ENCODE data around the gene HCN4.

Gene HCN4

GRCh38 chr15:73344056-73344455, 24.7 kb downstream of the HCN4 start:
- DNase-seq (ENCODE audit: low spot score), result no peak

DNA sequence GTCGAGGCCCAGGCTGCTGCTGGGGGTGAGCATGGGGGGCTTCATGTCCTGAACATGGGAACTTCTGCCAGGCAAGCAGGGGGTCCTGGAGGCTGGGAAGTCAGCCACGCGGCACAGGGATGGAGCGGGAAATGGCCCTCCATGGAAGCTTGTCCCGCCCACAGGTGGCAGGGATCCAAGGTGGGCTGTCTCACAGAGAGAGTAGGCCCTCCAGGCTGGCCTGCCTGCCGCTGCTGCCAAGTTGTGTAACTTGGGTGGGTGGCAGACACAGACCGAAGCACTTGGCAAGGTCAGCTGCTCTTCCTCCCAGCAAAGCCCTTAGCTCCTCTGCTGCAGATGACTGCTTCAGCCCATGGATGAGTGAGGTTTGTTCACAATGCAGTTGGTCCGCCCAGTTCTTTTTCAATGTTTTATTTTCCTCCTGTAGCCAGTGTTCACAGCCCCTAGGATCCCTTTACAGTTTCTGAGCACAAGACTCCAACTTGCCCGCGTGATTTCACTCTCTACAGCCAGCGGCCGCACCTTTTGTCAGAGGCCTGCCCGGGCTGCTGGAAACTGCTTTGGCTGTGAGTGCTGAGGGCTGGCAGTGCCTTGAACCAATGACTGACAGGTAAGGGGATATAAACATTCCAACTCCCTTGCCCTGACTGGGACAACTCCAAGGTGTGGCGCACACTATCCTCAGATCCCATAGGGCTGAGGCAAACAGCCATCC, 26.7 kb downstream of the HCN4 start:
- DNase-seq (ENCODE audit: low spot score), result no peak

DNA sequence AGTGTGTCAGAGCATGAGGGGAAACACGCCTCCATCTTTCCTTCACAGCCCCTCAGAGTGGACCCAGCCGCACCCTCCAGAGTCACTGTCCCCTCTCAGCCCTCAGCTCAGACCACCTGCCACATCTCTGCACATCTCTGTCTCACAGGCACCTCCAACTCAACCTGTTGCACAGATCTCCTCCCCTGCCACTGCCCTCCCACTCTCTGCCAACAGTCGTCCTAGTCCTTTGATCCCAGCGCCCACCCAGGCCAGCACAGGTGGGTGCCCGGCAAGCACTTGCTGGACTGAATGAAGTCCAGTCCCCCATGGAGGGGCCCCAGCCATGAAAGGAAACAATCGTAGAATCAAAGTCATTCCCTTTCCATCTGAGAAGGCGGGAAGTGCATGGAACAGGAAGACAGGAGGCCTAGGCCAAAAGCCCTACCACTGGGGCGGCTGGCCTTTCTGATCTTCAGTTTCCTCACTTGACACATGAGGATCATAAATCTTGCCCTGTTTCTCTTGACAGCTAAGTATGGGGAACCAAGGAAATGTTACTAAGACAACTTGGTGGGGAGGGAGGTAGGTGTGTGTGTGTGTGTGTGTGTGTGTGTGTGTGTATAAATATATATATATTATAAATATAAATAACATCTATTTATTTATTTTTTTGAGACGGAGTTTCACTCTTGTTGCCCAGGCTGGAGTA, 28.1 kb downstream of the HCN4 start:
- DNase-seq (ENCODE audit: low spot score), result no peak

DNA sequence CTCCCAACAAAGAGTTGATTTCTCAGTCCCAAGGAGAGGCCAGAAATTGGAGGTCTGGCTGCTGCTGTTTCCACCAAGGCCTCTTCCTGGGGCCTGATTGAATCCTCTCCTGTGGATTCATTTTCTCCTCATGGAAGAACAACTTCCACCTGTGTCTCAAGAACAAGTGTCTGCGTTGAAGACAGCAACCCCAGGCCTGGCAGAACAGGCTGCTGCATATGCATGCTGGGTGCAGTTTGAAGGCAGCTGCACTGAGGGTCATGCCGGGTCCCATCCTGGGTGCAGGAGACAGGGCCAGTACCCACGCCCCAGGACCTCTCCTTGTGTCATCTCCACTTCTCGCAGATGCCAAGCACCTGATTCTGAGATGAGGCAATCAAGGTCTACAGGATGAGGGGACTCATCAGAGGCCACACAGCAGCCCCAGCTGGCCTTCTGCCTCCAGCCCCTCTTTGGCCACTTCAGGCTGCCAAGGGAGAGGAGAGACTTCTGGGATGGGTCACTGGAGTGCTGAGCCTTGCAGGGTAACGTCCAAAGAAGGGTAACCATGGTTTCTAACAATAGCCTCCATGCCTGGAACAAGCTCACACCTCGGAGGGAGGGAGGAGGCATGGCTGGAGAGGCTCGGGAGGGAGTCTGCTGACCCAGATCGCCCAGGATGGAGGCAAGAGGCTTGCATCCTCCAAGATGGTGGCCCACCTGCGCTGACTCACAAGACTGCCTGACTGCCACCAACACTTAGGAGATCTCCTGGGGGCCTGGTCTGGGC, 30.0 kb downstream of the HCN4 start:
- DNase-seq (ENCODE audit: low spot score), result no peak

GRCh38 chr15:73338058-73338457, 30.7 kb downstream of the HCN4 start:
- no peak for DNase-seq (ENCODE audit: low spot score)

GRCh38 chr15:73337187-73337586, 31.6 kb downstream of the HCN4 start:
- no peak for DNase-seq (ENCODE audit: low spot score)

DNA sequence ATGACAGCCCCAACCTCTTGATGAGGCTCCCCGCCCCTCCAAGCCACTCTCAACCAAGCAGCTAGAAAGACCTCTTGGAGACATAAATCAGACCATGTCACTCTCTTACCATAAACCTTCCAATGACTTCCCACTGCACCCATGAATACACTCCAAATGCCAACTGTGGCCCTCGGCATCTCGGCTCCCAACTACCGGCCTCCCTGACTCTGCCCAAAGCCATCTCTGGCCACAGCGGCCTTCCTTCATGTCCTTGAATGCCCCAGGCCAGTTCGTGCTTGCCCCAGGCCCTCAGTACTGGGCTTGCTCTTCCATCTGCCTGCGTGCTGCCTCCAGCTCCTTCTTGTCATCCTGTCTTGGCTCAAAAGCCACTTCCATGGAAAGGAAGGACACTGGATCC, 32.0 kb downstream of the HCN4 start:
- no peak for DNase-seq (ENCODE audit: low spot score)

- no peak for DNase-seq (ENCODE audit: low spot score)
These were observed 33.3 kb downstream of the HCN4 start for GRCh38 chr15:73335471-73335870.

DNA sequence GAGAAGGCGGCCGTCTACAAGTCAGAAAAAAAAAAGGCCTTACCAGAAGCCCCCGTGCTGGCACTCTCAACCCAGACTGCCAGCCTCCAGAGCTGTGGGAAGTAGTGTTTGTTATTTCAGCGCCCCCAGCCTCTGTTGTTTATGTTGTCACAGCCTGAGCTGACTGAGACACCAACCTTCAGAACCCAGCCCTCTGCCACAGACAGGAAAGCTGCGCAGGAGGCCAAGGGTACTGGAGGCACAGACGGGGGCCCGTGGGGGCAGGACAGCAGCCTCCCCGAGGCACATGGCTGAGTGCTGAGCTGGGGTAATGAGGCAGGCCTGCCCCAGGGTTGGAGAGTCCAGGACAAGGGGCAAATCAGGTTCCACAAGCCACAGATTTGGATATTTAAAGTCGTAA, 33.7 kb downstream of the HCN4 start:
- no peak for DNase-seq (ENCODE audit: low spot score)

GRCh38 chr15:73334086-73334485, 34.7 kb downstream of the HCN4 start:
- DNase-seq (ENCODE audit: low spot score), result no peak

GRCh38 chr15:73333001-73333400, 35.8 kb downstream of the HCN4 start:
- no peak for DNase-seq (ENCODE audit: low spot score)

DNA sequence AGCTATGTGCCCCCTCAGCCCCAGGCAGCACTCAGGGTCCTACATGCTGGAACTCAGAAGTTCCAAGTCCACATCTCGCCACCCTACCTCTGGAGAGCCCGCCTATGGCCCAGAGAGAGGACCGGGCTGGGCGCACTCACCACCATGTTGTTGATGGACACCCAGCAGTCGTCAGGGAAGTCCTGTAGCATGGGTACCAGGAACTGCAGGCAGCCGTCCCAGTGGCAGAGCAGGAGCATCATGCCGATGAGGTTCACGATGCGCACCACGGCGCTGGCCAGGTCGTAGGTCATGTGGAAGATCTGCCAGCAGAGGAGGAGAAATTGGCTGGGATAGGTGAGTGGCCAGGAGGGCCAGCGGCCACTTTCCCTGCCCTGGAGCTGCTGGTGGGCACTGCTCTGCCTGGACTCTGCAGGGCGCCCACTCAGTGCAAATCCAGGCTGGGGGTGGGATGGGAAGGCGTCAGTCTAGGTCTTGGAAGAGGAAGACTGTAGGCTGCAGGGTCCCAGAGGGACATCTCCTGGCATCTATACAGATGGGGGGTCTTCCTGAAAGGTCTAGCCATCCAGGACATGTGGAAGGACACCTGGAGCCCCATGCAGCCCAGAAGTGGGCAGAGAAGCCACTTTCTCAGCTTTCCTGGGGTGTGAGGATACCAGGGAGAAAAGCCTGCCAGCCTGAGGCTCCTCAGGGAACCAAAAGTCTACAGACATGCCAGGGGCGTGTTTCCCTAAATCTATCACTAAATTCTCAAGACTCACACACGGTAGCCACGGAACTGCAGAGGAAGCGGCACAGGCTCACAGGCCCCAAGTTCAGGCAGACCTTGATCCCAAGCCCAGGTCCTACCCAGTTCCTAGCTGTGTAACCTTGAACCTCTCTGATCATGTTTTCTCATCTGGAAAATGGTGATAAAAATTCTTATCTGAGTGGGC, 36.5 kb downstream of the HCN4 start:
- DNase-seq (ENCODE audit: low spot score), result no peak

DNA sequence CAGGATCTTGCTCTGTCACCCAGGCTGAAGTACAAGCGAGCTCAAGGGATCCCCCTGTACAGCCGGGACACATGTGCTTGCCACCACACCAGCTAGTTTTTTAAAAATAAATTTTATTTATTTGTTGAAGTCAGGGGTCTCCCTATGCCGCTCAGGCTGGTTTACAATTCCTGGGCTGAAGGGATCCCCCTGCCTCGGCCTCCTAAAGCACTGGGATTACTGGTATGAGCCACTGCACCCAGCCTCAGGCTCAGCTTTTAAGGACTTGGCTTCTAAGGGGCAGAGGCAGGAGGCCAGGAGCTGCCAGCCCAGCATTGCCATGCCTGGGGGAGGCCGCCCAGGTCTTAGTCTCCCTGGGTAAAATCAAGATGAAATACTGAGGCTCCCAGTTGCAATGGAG, 37.3 kb downstream of the HCN4 start:
- DNase-seq (ENCODE audit: low spot score), result no peak

DNA sequence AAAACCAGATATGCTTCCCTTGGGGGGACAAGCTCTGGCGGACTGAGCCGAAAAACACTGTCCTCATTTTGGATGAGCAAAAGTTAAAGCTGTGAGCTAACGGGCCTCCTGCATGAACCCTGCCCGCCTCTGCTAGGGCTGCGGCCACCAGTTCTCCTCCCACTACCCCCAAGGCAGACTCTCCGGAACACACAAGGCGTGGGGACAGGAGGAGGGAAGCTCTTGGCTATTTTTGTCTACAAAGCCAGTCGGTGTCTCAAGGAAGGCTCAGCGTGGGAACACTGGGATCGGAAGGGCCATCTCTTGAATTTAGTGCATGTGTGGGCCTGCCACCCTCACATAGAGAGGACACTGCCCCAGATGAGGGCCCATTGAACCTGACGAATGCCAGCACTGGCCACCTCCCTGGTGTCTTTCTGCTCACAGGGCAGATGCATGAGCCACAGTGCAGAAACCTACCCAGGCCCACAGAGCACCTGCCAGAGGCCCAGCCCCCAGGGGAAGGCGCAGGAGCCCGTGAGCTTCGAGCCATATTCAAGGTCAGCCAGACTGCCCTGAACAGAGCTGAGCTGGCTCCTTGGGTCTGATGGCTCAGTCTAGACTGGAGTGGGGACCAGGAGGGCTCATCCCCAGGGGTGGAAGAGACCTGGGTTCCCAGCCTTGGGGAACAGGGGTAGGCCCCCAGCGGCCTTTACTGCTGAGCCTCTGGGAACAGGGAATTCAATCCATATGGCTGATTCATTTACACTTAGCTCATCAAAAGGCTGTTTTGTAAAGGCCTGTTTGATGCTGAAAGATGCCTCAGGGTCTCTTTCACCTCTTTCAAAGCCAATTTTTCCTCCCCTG, 38.3 kb downstream of the HCN4 start:
- DNase-seq (ENCODE audit: low spot score), result no peak

- DNase-seq (ENCODE audit: low spot score), result no peak
These were observed 39.1 kb downstream of the HCN4 start for GRCh38 chr15:73329501-73330200.

GRCh38 chr15:73328981-73329380, 39.8 kb downstream of the HCN4 start:
- no peak for DNase-seq (ENCODE audit: low spot score)

DNA sequence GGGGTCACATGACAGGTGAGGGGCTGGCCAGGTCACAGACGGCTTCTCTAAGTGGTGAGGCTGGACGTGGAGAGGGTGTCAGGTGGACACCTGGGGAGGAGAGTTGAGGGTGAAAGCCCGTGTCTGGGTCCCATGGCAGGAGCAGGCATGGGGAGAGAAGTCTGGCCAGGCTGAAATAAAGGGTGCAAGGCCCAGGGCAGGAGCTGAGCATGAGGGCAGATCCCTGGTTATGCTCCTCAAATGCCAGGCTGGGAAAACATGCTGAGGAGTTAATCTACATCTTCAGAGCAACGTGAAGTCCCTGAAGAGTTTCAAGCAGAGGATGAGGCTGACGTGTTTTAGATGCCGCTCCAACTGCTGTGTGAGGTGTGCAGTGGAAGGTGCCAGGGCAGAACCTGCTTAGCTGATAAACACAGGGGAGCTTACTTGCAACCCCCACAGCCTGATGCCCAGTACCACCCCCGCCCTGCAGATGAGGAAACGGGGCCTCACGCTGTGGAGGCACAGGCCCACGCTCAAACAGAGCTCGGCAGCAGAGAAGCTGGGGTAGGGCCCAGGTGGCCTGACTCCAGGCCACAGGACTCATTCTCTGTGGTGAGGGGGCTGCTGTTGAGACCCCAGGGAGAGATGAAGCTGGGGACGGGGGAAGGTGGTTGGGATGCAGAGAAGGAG, 40.5 kb downstream of the HCN4 start:
- DNase-seq (ENCODE audit: low spot score), result no peak

DNA sequence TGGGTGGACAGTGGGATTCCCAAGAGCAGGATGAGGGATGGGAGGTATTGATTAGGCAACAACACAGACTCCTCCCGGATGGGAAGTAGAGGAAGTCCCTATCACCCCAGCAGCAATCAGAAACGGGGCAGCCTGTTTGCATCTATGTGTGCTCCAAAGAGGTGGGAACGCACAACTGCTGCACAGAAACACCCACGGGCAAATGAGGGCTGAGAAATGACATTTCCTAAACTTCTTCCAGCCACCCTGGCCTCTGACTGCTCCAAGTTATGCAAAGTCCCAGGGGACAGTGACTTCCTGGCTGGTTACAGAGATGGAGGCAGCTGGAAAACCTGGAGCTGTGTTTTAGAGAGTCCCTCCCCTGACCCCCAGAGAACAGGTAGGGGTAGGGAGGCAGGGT, 42.6 kb downstream of the HCN4 start:
- no peak for DNase-seq (ENCODE audit: low spot score)

DNA sequence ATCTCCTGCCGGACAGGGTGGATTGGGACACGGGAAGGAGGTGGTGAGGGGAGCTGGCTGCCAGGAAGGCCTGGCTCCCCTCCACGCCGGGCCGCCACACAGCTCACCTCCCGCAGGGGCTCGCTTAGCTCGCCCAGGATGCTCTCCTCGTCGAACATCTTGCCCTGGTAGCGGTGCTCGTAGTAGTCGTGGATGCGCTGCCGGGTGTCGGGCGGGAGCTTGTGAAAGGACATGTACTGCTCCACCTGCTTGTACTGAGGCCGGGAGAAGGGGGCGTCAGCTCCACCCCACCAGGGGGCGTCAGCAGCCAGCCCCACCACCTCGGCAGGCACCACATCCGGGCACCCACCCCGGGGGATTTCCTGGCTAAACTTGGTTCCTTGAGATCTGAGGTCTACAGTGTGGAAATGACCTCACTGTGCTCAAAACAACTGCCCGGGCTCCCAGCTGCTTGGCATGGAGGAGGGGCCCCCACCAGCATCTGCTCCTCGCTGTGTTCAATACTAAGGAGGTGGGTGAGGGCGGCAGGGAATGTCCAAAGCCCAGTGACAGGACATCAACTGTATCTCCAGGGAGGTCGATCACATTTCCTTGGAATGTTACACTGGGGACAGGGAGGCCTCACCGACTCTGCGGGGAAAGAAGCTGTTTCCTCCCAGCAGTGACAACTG, 43.4 kb downstream of the HCN4 start:
- DNase-seq (ENCODE audit: low spot score), result peak; percentile 71

All from iPS-NIHi11 (cell line).